ENCODE results near the gene FKBP10. TPM values are rescaled to one million over a fixed set of nuclear protein-coding genes. Genes with fewer than 3 reads are reported as not detected.

The FKBP10 gene
- total and polyA plus RNA-seq, 4 donors = 0.71 to 17.6 (median 5.6) TPM

- H3K9ac ChIP-seq (ENCODE audit: low read depth in 1 of 2, low read length in 2 of 2) = no peak overlapping the region
- no peak for DNase-seq (ENCODE audit: low spot score)
- WGBS = 92% methylated on average over 23 of the region's 23 CpGs
- no peak for TF ChIP-seq SP1 (IDR thresholded peaks at IDR 0.05)
- TF ChIP-seq RAD21 (IDR thresholded peaks at IDR 0.05) = no peak
- TF ChIP-seq JUND (IDR thresholded peaks at IDR 0.05) = no peak
- no peak for TF ChIP-seq EGR1 (IDR thresholded peaks at IDR 0.05; ENCODE audit: low read depth in 2 of 2)
- TF ChIP-seq FOXA2 (IDR thresholded peaks at IDR 0.05) = no peak
- TF ChIP-seq YY1 (IDR thresholded peaks at IDR 0.05) = no peak
- no peak for TF ChIP-seq TAF1 (conservative IDR thresholded peaks at IDR 0.05)
- TF ChIP-seq, protein P1, sequence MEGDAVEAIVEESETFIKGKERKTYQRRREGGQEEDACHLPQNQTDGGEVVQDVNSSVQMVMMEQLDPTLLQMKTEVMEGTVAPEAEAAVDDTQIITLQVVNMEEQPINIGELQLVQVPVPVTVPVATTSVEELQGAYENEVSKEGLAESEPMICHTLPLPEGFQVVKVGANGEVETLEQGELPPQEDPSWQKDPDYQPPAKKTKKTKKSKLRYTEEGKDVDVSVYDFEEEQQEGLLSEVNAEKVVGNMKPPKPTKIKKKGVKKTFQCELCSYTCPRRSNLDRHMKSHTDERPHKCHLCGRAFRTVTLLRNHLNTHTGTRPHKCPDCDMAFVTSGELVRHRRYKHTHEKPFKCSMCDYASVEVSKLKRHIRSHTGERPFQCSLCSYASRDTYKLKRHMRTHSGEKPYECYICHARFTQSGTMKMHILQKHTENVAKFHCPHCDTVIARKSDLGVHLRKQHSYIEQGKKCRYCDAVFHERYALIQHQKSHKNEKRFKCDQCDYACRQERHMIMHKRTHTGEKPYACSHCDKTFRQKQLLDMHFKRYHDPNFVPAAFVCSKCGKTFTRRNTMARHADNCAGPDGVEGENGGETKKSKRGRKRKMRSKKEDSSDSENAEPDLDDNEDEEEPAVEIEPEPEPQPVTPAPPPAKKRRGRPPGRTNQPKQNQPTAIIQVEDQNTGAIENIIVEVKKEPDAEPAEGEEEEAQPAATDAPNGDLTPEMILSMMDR (IDR thresholded peaks at IDR 0.05; ENCODE audit: low read depth, low read length, missing input control) = no peak
- TF ChIP-seq FOXA1 (IDR thresholded peaks at IDR 0.05) = no peak
- TF ChIP-seq GABPA (IDR thresholded peaks at IDR 0.05 in 1 of 2, conservative IDR thresholded peaks at IDR 0.05 in 1 of 2) = no peak
- TF ChIP-seq RXRA (IDR thresholded peaks at IDR 0.05) = no peak
- TF ChIP-seq NR2F2 (IDR thresholded peaks at IDR 0.05) = no peak
- no peak for TF ChIP-seq HNF4A (conservative IDR thresholded peaks at IDR 0.05)
- no peak for TF ChIP-seq REST (IDR thresholded peaks at IDR 0.05)
- TF ChIP-seq, protein P2, sequence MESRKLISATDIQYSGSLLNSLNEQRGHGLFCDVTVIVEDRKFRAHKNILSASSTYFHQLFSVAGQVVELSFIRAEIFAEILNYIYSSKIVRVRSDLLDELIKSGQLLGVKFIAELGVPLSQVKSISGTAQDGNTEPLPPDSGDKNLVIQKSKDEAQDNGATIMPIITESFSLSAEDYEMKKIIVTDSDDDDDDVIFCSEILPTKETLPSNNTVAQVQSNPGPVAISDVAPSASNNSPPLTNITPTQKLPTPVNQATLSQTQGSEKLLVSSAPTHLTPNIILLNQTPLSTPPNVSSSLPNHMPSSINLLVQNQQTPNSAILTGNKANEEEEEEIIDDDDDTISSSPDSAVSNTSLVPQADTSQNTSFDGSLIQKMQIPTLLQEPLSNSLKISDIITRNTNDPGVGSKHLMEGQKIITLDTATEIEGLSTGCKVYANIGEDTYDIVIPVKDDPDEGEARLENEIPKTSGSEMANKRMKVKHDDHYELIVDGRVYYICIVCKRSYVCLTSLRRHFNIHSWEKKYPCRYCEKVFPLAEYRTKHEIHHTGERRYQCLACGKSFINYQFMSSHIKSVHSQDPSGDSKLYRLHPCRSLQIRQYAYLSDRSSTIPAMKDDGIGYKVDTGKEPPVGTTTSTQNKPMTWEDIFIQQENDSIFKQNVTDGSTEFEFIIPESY (IDR thresholded peaks at IDR 0.05) = no peak
- TF ChIP-seq, protein P3, sequence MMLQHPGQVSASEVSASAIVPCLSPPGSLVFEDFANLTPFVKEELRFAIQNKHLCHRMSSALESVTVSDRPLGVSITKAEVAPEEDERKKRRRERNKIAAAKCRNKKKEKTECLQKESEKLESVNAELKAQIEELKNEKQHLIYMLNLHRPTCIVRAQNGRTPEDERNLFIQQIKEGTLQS (IDR thresholded peaks at IDR 0.05) = no peak
- no peak for TF ChIP-seq MAX (IDR thresholded peaks at IDR 0.05)
- TF ChIP-seq HNF4G (IDR thresholded peaks at IDR 0.05) = no peak
- peaks cover 8 to 46% (median 32%) of the 10 kb centered on the region in 4 donors for H3K36me3 ChIP-seq (ENCODE audit: control insufficient read depth in 4 of 4, insufficient read depth in 3 of 4, low read depth in 1 of 4, low read length in 3 of 4)
- H3K4me1 ChIP-seq (ENCODE audit: control insufficient read depth in 4 of 4, insufficient read depth in 4 of 4, low read length in 3 of 4) = peaks cover 10 to 41% (median 25%) of the 10 kb centered on the region in 4 donors
- H3K27me3 ChIP-seq (ENCODE audit: control insufficient read depth in 4 of 4, insufficient read depth in 4 of 4, low read length in 3 of 4) = no peaks in the 10 kb centered on the region
- H3K9me3 ChIP-seq (ENCODE audit: control insufficient read depth in 4 of 4, low read length in 3 of 4) = no peaks in the 10 kb centered on the region
- H3K27ac ChIP-seq (ENCODE audit: low read depth in 1 of 2, low read length in 2 of 2) = no peak overlapping the region
- H3K4me3 ChIP-seq (ENCODE audit: low read depth in 1 of 3, low read length in 3 of 3) = no peak overlapping the region
Observed at GRCh38 chr17:41768682-41769288, 44.0 kb upstream of the FKBP10 start.
